Motor neuron (in vitro differentiated cells): ENCODE measurements around the gene ABLIM2. TPM values are rescaled to one million over a fixed set of nuclear protein-coding genes. Genes with fewer than 3 reads are reported as not detected.
A peak's percentile ranks its signal among the peaks of the same experiment; 100 is the strongest.
"Not testable (repeated sequence)": the region's sequence is repeated elsewhere in the genome, so short reads cannot be mapped to it uniquely, and the experiment has no call there.

Source experiments
- ATAC-seq, 8 experiments: fragments of 200-7000 bp; cut with Tn5 transposase; replicated peaks in 6 of 8; 2 replicates each; pipeline ENCODE4 v1.8.0; 2021; ENCODE audit warnings: mild to moderate bottlenecking in 8 of 8, moderate library complexity in 8 of 8
- H3K27ac ChIP-seq, 2 donors: fragments of 250-450 bp; sonication (Bioruptor Pico); 2 replicates each; pipeline ENCODE4 v1.9.0; 2021; ENCODE audit warnings: antibody characterized with exemption in 2 of 2, mild to moderate bottlenecking in 2 of 2, moderate library complexity in 1 of 2
- H3K4me1 ChIP-seq, 2 donors: fragments of 250-450 bp; sonication (Bioruptor Pico); replicated peaks in 1 of 2; 2 replicates each; pipeline ENCODE4 v1.6.1; 2021; ENCODE audit warnings: antibody characterized with exemption in 2 of 2, mild to moderate bottlenecking in 2 of 2, moderate library complexity in 1 of 2
- H3K4me3 ChIP-seq, 5 donors: fragments of 250-450 bp; sonication (Bioruptor Pico); 2 replicates each; pipeline ENCODE4 v1.9.0; 2021; ENCODE audit warnings: antibody characterized with exemption in 5 of 5, mild to moderate bottlenecking in 5 of 5, moderate library complexity in 4 of 5
- WGBS, 10 experiments: fragments of 450-650 bp; shearing (Covaris generic); methylation state at CpG; one replicate each; pipeline ENCODE4 v1.0.0; 2022; 5-methylcytosine and 5-hydroxymethylcytosine counted together
- in situ Hi-C, 9 experiments: fragments of 400-800 bp; cut with MboI; loops; one replicate each; pipeline ENCODE4 v1.15.0; 2021; ENCODE audit warnings: low sequenced_read_pairs in 9 of 9, low pct_unique_long_range_greater_than_20kb in 2 of 9; ENCODE audit not compliant: unreplicated experiment in 9 of 9
- total RNA-seq, 8 experiments: library from RNA; unstranded; fragments of 300-600 nt; gene quantifications; 2 replicates each; pipeline versions ENCODE4 v1.2.3 to v1.2.4, GENCODE V29; 2022

Gene ABLIM2
- total RNA-seq, 8 experiments from 2014 or later, result 0.58 to 18.7 (median 6.5) TPM

DNA sequence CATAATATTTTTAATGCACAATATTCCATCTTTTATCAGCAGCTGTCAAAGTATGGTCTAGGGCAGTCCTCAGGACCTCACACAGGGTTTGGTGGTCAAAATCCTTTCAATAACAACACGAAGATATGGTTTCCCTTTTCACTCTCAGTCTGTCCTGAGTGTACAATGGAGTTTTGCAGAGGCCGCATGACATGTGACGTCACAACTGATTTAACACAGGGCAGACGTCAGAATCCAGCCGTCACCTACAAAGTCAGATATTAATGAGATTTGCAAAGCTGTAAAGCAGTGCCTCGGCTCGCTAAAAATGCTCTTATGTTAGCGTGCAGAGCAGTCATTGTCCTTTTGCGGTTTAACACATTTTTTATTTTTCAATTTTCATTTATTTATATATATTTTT, 12.5 kb downstream of the ABLIM2 start:
- 56 to 94% (median 84%) methylated on average over 1 to 9 of the region's 9 CpGs for WGBS, 10 experiments
- H3K4me1 ChIP-seq, result peaks cover 35 to 38% of the 10 kb centered on the region in 2 donors
- ATAC-seq, result peak in 1 of 8 experiments; percentile 2
- in situ Hi-C loops, result no loop called here
- no peak overlapping the region for H3K27ac ChIP-seq
- H3K4me3 ChIP-seq, result no peak overlapping the region

- Histone ChIP-seq H3K4me3 (no peak overlapping the region), H3K4me1 (peaks cover 35 to 38% of the 10 kb centered on the region in 2 donors), H3K27ac (peak overlapping the region; percentile 70 to 73)
- 0 to 79% (median 21%) methylated on average over 1 to 4 of the region's 15 CpGs; no CpG with 5 or more reads in 2 of the 10 experiments for WGBS, 10 experiments
- in situ Hi-C loops, result no loop called here
- ATAC-seq, result peak; percentile 35 to 73 (median 46)
These were observed 14.3 kb downstream of the ABLIM2 start for GRCh38 chr4:8144359-8144758.

DNA sequence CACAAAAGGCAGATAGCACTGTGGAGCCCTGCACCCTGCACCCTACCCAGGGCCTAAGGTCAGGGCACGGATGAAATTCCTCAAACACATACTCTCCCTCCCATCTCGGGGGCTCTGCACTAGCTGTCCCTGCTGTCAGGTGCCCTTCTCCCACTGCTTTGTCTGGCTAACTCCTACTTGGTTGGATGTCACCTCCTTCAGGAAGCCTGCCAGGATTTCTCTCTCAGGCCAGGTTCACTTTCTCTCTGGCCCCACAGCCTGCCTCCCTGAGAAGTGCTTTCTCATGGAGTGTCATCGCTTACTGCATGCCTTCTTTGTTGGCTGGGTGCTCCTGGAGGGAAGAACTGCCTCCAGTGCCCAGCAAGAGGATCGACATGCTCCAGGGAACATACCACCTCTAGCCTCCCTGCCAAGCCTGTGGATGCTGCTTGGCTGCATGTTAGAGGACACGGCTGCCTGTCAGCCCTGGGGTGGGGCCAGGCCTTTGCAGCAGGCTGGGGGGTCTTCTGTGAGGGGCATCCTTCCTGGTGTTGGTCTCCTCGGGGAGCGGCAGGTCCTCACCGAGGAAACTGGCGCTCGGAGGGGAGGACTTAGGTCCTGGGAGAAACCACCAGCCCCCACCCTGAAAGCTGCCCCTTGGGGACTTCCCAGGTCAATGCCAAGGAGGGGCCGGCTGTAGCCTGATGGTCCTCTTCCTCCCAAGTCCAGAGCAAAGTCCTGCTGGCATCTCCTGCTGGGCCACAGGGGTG, 15.0 kb downstream of the ABLIM2 start:
- Histone ChIP-seq H3K4me3 (no peak overlapping the region), H3K4me1 (peaks cover 35 to 38% of the 10 kb centered on the region in 2 donors), H3K27ac (no peak overlapping the region)
- in situ Hi-C loops, result no loop called here
- 20 to 100% (median 65%) methylated on average over 1 to 2 of the region's 11 CpGs; no CpG with 5 or more reads in 6 of the 10 experiments for WGBS, 10 experiments
- ATAC-seq, result no peak

DNA sequence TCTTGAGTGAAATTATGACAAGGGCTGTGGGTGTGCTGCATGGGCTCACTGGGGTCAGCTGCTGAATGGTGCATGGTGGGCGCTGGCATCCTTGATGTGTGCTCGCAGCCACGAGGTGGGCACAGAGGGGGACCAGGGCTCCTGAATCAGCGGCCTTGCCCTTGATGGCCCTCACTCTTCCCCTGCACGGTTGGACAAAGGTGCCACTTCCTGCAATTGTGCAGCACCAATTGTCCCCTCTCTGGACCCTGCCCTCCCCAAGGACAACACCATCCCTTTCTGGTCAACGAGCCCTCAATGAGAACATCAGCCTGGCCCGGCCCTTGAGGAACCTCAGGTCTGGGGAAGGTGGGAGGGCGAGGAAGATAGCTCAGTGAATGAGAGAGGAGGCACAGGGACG, 16.1 kb downstream of the ABLIM2 start:
- H3K27ac ChIP-seq, result no peak overlapping the region
- H3K4me1 ChIP-seq, result peaks cover 31 to 33% of the 10 kb centered on the region in 2 donors
- no peak overlapping the region for H3K4me3 ChIP-seq
- WGBS, 10 experiments, result 50 to 100% (median 88%) methylated on average over 1 to 7 of the region's 9 CpGs; no CpG with 5 or more reads in 6 of the 10 experiments
- in situ Hi-C loops, result no loop called here
- ATAC-seq, result no peak

DNA sequence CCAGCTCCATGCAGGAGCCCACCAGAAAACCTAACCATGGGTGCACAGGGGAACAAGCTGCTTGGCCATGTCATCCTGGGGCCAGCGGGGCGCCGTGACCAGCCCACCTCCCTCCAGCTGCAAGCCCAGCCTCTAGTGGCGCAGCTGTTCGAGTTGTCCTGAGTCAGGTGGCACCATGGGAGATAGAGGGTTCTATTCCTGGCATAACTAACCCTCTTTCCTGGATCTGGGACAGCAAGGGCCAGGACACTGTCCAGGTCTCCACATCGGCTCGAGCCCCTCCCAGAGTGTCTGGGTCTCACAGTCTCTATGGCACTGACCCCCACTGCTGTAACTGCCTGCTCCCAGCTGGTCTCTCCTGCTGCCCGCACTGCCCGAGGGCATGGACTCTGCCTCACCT, 16.7 kb downstream of the ABLIM2 start:
- WGBS, 10 experiments, result 60 to 100% (median 89%) methylated on average over 1 to 3 of the region's 9 CpGs; no CpG with 5 or more reads in 6 of the 10 experiments
- no peak for ATAC-seq
- H3K27ac ChIP-seq, result no peak overlapping the region
- in situ Hi-C loops, result no loop called here
- peaks cover 25 to 27% of the 10 kb centered on the region in 2 donors for H3K4me1 ChIP-seq
- no peak overlapping the region for H3K4me3 ChIP-seq

- 33 to 87% (median 80%) methylated on average over 1 to 4 of the region's 6 CpGs; no CpG with 5 or more reads in 5 of the 10 experiments for WGBS, 10 experiments
- peaks cover 21 to 24% of the 10 kb centered on the region in 2 donors for H3K4me1 ChIP-seq
- ATAC-seq, result peak in 1 of 8 experiments; percentile 13
- no peak overlapping the region for H3K4me3 ChIP-seq
- in situ Hi-C loops, result no loop called here
- H3K27ac ChIP-seq, result no peak overlapping the region
These were observed 17.7 kb downstream of the ABLIM2 start for GRCh38 chr4:8140915-8141314.

- H3K27ac ChIP-seq, in situ Hi-C loops, ATAC-seq, H3K4me3 ChIP-seq: not testable (repeated sequence)
- WGBS, 10 experiments, result 66 to 100% (median 88%) methylated on average over 1 to 4 of the region's 5 CpGs; no CpG with 5 or more reads in 1 of the 10 experiments
- peaks cover 9 to 20% of the 10 kb centered on the region in 2 donors for H3K4me1 ChIP-seq
These were observed 18.9 kb downstream of the ABLIM2 start for GRCh38 chr4:8139726-8140125.

DNA sequence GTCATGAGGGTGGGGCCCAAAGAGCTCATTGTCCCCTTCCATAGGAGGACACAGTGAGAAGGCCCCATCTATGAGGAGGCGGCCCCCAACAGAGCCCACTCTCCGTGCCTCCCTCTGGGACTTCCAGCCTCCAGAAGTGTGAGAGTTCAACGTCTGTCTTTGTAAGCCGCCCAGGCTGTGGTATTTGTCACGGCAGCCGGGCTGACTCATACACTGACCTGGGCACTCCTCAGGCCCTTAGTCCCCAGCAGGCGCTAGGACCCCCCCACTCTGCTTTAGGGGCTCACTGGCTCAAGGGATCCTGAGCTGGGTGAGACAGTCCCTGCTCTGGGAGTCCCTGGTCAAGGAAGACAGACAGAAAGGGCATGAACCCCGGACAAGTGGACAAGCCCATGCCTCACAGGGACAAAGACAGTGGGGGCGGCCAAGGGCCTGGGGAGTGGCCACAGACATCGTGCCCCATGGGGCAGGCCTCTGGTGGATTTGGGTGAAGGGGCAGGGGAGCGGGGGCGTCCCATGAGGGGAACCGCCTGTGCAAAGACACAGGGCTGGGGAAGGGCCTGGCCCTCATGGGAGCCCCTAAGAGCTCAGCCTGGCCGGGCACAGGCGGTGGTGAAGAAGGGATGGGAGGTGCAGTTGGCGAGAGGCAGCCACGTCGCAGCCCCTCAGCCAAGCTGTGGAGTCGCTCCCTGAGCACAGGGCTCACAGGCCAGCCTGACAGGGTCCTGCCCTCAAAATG, 21.5 kb downstream of the ABLIM2 start:
- WGBS, 10 experiments, result 33 to 100% (median 97%) methylated on average over 1 to 5 of the region's 19 CpGs; no CpG with 5 or more reads in 5 of the 10 experiments
- peaks cover 17 to 22% of the 10 kb centered on the region in 2 donors for H3K4me1 ChIP-seq
- ATAC-seq, result no peak
- in situ Hi-C loops, result no loop called here
- no peak overlapping the region for H3K4me3 ChIP-seq
- no peak overlapping the region for H3K27ac ChIP-seq

- ATAC-seq, result no peak
- Histone ChIP-seq H3K27ac (no peak overlapping the region), H3K4me3 (no peak overlapping the region), H3K4me1 (peaks cover 17 to 22% of the 10 kb centered on the region in 2 donors)
- in situ Hi-C loops, result no loop called here
- WGBS, 10 experiments, result 64 to 100% (median 83%) methylated on average over 2 to 9 of the region's 12 CpGs; no CpG with 5 or more reads in 5 of the 10 experiments
These were observed 22.1 kb downstream of the ABLIM2 start for GRCh38 chr4:8136529-8136928.

DNA sequence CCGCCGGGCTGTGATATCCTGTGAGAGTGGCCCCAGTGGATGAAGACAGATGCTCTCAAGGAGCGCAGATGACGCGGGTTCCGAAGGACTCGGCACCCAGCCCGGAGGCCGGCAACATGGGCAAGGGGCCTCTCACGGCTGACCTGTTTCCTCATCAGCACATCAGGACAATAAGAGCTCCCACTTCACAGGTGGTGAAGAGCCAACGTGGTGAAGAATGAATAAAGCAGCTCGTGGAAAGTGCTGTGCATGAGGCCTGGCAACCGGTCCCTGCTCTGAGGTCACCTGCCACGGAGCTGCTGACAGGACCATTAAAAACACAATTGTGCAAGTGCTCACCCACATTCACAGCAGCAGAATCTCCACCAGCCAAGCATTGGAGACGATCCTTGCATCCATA, 22.9 kb downstream of the ABLIM2 start:
- peak in 1 of 8 experiments; percentile 3 for ATAC-seq
- WGBS, 10 experiments, result 60 to 100% (median 78%) methylated on average over 1 to 14 of the region's 15 CpGs; no CpG with 5 or more reads in 3 of the 10 experiments

DNA sequence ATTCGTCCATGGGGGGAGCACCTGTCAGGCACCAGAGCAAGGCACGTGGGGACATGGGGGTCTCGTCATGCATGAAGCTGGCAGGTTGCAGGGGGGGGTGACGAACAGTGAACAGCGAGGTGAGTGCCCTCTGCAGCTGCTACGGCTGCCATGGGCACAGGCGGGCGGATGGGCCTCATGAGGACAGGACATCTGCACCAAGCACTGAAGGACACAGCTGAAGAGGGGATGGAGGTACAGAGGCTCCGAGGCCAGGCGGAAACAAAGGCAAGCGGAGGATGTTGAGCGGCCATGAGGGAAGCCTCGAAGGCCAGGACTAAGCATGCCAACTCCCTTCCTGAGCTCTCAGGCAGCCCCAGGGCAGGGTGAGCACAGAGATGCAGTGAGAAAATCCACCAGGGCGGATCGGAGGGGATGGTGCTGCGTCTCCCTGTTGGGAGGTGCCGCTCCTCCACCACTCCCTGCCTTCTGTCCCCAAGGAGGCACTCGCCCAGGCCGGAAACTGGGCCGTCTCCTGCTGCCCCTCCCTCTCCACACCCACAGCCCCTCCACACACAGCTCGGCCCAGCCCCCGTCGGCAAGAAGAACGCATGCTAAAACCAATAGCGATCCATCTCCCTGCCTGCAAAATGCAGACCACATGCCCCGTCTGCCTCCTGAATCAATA, 24.6 kb downstream of the ABLIM2 start:
- peak; percentile 46 to 94 (median 84) for ATAC-seq
- Histone ChIP-seq H3K27ac (peak overlapping the region; percentile 6 to 71), H3K4me1 (peaks cover 25 to 26% of the 10 kb centered on the region in 2 donors), H3K4me3 (no peak overlapping the region)
- 0 to 93% (median 54%) methylated on average over 1 to 10 of the region's 26 CpGs; no CpG with 5 or more reads in 5 of the 10 experiments for WGBS, 10 experiments
- in situ Hi-C loops, result no loop called here

More for the DNA sequence above, 22.9 kb downstream of the ABLIM2 start:
- peaks cover 24 to 25% of the 10 kb centered on the region in 2 donors for H3K4me1 ChIP-seq
- peak overlapping the region in 1 of 2 donors; percentile 45 for H3K27ac ChIP-seq
- H3K4me3 ChIP-seq, result no peak overlapping the region
- in situ Hi-C loops, result no loop called here

GRCh38 chr4:8132947-8133705, 25.5 kb downstream of the ABLIM2 start:
- 59 to 90% (median 79%) methylated on average over 2 to 16 of the region's 27 CpGs; no CpG with 5 or more reads in 2 of the 10 experiments for WGBS, 10 experiments
- in situ Hi-C loops, result no loop called here
- ATAC-seq, result no peak
- Histone ChIP-seq H3K4me3 (no peak overlapping the region), H3K27ac (peak overlapping the region in 1 of 2 donors; percentile 71), H3K4me1 (peaks cover 33 to 35% of the 10 kb centered on the region in 2 donors)
